Muscle of leg (tissue), 11 donors: ENCODE results near the gene TBX10. TPM values are rescaled to one million over a fixed set of nuclear protein-coding genes. Genes with fewer than 3 reads are reported as not detected.
"Not testable (repeated sequence)": the region's sequence is repeated elsewhere in the genome, so short reads cannot be mapped to it uniquely, and the experiment has no call there.

Experiments used
- DNase-seq: peaks from one replicate; pipeline ENCODE4 v3.0.0; 2013
- H3K27ac ChIP-seq: one replicate; pipeline ENCODE4 v1.5.1; 2013; ENCODE audit warnings: mild to moderate bottlenecking, low read length, control low read depth
- H3K27me3 ChIP-seq: one replicate; pipeline ENCODE4 v1.6.1; 2013; ENCODE audit warnings: low read length; ENCODE audit not compliant: control insufficient read depth, insufficient read depth
- H3K36me3 ChIP-seq: one replicate; pipeline ENCODE4 v1.6.1; 2013; ENCODE audit warnings: low read length; ENCODE audit not compliant: control insufficient read depth, insufficient read depth
- H3K4me1 ChIP-seq: one replicate; pipeline ENCODE4 v1.6.1; 2013; ENCODE audit warnings: low read length; ENCODE audit not compliant: control insufficient read depth, insufficient read depth
- H3K4me3 ChIP-seq: one replicate; pipeline ENCODE4 v1.5.1; 2013; ENCODE audit warnings: low read length, control low read depth
- H3K9me3 ChIP-seq: replicated peaks from 2 replicates; pipeline ENCODE4 v1.6.1; 2013; ENCODE audit warnings: low read depth, low read length; ENCODE audit not compliant: control insufficient read depth
- WGBS: methylation state at CpG from one replicate; pipeline ENCODE4 v1.1.5; 2013; ENCODE audit warnings: missing lambda C conversion rate; ENCODE audit not compliant: insufficient coverage; 5-methylcytosine and 5-hydroxymethylcytosine counted together
- polyA plus RNA-seq, 8 donors: library from polyadenylated mRNA; unstranded; fragments of 120-200 nt; gene quantifications; one replicate each; pipeline versions ENCODE4 v1.2.1 to v1.2.3, GENCODE V29; 2013; ENCODE audit warnings: inconsistent platforms in 1 of 8, low replicate concordance in 1 of 8; ENCODE audit not compliant: insufficient read length in 8 of 8, insufficient read depth in 1 of 8
- total RNA-seq: library from RNA; stranded (reverse); fragments of 120-200 nt; gene quantifications from one replicate; pipeline ENCODE4 v1.2.4, GENCODE V29; 2013

Gene TBX10
- total and polyA plus RNA-seq, 9 donors: 0.40 TPM; not detected in 8

DNA sequence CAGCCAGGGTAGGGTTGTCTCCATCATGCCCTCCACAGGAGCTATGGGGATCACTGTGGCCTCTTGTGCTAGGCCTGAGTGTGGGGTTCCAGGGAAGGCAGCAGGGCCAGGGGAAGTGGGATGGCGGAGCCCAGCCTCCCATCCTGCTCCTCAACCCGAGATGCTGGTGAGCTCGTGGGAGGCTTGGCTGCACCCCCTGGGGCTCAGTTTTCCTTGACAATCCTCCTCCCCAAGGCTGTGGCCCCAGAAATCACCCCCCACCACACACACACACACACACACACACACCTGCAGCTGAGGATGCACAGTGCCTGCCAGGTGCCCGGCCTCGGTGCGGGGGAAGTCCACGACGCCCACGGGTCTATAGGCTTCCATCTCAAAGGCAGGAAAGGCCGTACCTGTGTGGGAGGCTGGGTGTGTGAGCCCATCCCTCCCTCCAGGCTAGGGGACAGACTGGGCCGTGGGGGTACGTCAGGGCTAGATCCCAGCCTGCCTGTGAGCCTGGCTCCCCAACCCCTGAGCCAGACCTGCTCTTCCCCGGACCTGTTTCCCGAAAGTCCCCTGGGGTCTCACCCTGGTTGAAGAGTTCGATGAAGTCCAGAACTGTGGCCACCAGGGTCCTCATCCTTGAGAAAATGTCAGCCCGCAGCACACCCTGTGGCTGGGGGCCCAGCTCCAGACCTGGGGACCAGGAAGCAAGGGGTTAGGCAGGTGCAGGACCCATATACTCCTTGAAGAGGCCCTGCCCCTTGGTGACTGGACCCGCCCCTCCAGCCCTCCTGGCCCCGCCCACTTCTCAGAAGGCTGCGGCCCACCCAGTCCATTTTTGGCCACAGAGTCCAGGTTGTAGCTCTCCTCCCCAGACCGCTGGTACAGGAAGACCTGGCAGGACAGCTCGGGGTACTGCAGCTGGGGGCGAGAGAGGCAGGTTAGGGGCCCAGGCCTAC is 5.2 kb upstream of the TBX10 start:
- Histone ChIP-seq H3K36me3 (no peaks in the 10 kb centered on the region), H3K27ac (no peak overlapping the region), H3K4me1 (no peaks in the 10 kb centered on the region), H3K9me3 (peaks cover 2% of the 10 kb centered on the region), H3K27me3 (peaks cover 11% of the 10 kb centered on the region), H3K4me3 (no peak overlapping the region)
- no peak for DNase-seq
- WGBS: 81% methylated on average over 18 of the region's 22 CpGs

GRCh38 chr11:67644042-67644441 is 4.5 kb upstream of the TBX10 start:
- peaks cover 2% of the 10 kb centered on the region for H3K9me3 ChIP-seq
- H3K27ac ChIP-seq: no peak overlapping the region
- 70% methylated on average over 4 of the region's 5 CpGs for WGBS
- DNase-seq: no peak
- H3K27me3 ChIP-seq: peaks cover 13% of the 10 kb centered on the region
- H3K4me3 ChIP-seq: no peak overlapping the region
- H3K4me1 ChIP-seq: no peaks in the 10 kb centered on the region
- no peaks in the 10 kb centered on the region for H3K36me3 ChIP-seq

GRCh38 chr11:67642173-67643120 is 2.9 kb upstream of the TBX10 start:
- Histone ChIP-seq H3K36me3 (no peaks in the 10 kb centered on the region), H3K27ac (no peak overlapping the region), H3K27me3 (peaks cover 8% of the 10 kb centered on the region), H3K4me1 (no peaks in the 10 kb centered on the region), H3K4me3 (no peak overlapping the region), H3K9me3 (peaks cover 2% of the 10 kb centered on the region)
- WGBS: 94% methylated on average over 11 of the region's 15 CpGs
- no peak for DNase-seq

DNA sequence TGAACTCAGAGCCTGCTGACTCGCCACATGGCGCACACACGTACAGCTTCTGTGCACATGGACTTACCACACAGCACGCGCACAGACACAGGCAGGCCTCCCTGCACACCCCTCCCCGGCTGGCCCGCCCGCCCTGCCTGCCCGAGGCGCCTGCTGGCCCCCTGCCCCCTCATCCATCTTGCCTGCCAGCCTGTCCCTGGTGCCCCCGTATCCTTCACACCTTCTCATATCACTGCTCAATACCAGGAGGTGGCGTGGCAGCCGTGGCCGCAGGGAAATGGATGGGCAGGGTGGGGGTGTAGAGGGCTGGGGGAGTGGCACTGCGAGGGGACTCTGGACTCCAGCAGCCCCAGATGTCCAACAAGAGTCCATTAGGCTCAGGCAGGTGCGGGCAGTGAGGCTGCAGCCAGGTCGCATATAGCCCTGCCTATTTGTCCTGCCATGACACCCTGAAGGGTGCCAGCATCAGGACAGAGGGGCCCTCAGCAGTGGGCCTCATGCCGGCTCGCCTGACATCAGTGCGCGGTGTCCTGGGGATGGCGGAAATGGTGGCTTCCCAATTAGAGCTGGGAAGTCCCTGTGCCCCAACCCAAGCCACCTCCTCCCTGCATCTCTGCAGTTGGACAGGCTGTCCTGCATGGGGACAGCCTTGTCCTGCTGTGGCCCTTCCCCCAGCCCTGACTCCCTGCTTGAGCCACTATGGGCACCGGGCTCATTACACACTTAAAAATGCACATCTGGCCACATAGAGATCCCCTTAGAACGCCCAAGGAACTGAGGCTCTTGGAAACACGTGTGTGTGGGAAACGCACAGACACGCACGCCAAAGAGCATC is 2.0 kb upstream of the TBX10 start:
- Histone ChIP-seq H3K27ac (no peak overlapping the region), H3K4me3 (no peak overlapping the region), H3K9me3 (peaks cover 2% of the 10 kb centered on the region), H3K4me1 (no peaks in the 10 kb centered on the region), H3K36me3 (no peaks in the 10 kb centered on the region), H3K27me3 (peaks cover 8% of the 10 kb centered on the region)
- WGBS: 85% methylated on average over 18 of the region's 28 CpGs
- DNase-seq: no peak

DNA sequence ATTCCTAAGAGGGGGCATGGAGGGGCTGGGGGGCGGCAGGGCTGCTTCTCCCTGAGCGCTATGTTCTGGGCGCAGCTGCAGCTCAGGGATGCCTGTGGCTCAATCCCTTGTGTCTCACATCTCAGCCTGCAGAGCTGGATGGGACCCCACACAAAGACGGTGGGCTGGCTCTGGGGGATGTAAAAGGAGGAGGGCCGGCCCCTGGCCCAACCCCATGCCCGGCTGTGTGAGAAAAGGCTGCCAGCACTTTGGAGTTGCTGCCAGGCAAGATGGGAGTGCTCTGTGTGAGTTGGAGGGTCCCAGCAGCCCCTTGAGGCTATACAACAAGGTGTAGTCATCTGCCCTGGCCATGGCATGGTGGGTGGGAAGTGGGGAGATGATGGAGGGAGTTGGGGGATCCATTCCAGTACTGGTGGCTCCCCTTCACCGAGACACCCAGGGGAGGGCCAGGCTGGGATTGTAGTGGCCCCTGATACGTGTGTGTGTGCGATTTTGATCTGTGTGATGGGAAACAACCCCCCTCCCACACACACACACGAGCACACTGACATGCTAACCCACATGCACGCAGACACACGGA is 1.3 kb upstream of the TBX10 start:
- peaks cover 8% of the 10 kb centered on the region for H3K27me3 ChIP-seq
- 54% methylated on average over 8 of the region's 12 CpGs for WGBS

GRCh38 chr11:67640021-67640757 is 626 bp upstream of the TBX10 start:
- WGBS: 34% methylated on average over 17 of the region's 23 CpGs
- peaks cover 2% of the 10 kb centered on the region for H3K9me3 ChIP-seq
- H3K36me3 ChIP-seq: no peaks in the 10 kb centered on the region
- H3K4me3 ChIP-seq: no peak overlapping the region
- no peak overlapping the region for H3K27ac ChIP-seq
- H3K27me3 ChIP-seq: peaks cover 9% of the 10 kb centered on the region
- DNase-seq: peak; percentile 55
- H3K4me1 ChIP-seq: no peaks in the 10 kb centered on the region

More for the DNA sequence above, 1.3 kb upstream of the TBX10 start:
- Histone ChIP-seq H3K27ac (no peak overlapping the region), H3K4me3 (no peak overlapping the region), H3K9me3 (peaks cover 2% of the 10 kb centered on the region), H3K36me3 (no peaks in the 10 kb centered on the region), H3K4me1 (no peaks in the 10 kb centered on the region)
- DNase-seq: no peak

GRCh38 chr11:67638535-67639437 is 777 bp downstream of the TBX10 start:
- H3K27ac ChIP-seq: no peak overlapping the region
- H3K4me1 ChIP-seq: no peaks in the 10 kb centered on the region
- peaks cover 10% of the 10 kb centered on the region for H3K27me3 ChIP-seq
- no peak overlapping the region for H3K4me3 ChIP-seq
- WGBS: 81% methylated on average over 17 of the region's 24 CpGs
- no peak for DNase-seq
- no peaks in the 10 kb centered on the region for H3K36me3 ChIP-seq
- no peaks in the 10 kb centered on the region for H3K9me3 ChIP-seq

DNA sequence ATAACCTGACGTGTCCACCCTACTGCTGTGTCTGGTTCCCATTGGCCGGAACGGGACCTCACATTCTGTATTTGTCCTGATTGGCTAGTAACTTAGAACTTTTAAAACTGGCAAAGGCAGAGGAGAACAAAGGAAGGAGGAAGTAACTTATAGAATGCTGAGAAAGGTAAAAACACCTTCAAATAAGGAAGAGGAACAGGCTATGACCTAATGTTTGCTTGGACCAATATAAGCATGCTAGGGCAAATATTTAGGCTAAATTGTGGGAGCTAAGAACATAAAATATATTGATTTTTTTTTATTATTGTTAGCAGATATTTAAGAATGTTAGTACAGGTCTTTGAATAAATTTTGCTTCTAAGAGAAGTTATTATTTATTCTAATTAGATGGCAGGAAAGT is 2.1 kb downstream of the TBX10 start:
- DNase-seq, H3K36me3 ChIP-seq, H3K27ac ChIP-seq, H3K9me3 ChIP-seq, H3K4me1 ChIP-seq, H3K4me3 ChIP-seq: not testable (repeated sequence)
- no CpG with 5 or more reads among the region's 3 CpGs for WGBS
- peaks cover 10% of the 10 kb centered on the region for H3K27me3 ChIP-seq
